HFF-Myc (cell line): Measurements from ENCODE around the gene NAIF1.
"Not testable (repeated sequence)": the region's sequence is repeated elsewhere in the genome, so short reads cannot be mapped to it uniquely, and the experiment has no call there.

Experiments
- DNase-seq: peaks from one replicate; pipeline ENCODE4 v3.0.0-alpha.2; 2011; ENCODE audit warnings: low read depth; ENCODE audit errors: extremely low read depth
- H3K4me3 ChIP-seq: replicated peaks from 2 replicates; pipeline ENCODE4 v1.5.1; 2011; ENCODE audit warnings: low read depth, mild to moderate bottlenecking, control low read depth, low read length
- CTCF ChIP-seq: IDR thresholded peaks from 2 replicates; pipeline ENCODE4 v1.5.1; 2012; ENCODE audit warnings: mild to moderate bottlenecking, low read depth, low read length, control low read depth; ENCODE audit errors: missing control alignments

Gene NAIF1

GRCh38 chr9:128043467-128043868 is 23.7 kb downstream of the NAIF1 start:
- TF ChIP-seq CTCF: no peak
- no peak for DNase-seq
- no peak overlapping the region for H3K4me3 ChIP-seq

GRCh38 chr9:128042043-128042442 is 25.1 kb downstream of the NAIF1 start:
- no peak for DNase-seq
- TF ChIP-seq CTCF: no peak
- H3K4me3 ChIP-seq: no peak overlapping the region

- DNase-seq, H3K4me3 ChIP-seq: not testable (repeated sequence)
Observed at GRCh38 chr9:128040783-128041182, 26.3 kb downstream of the NAIF1 start.

GRCh38 chr9:128036522-128036921 is 30.6 kb downstream of the NAIF1 start:
- DNase-seq, H3K4me3 ChIP-seq: not testable (repeated sequence)

GRCh38 chr9:128034821-128035652 is 32.1 kb downstream of the NAIF1 start:
- peak; percentile 72 for TF ChIP-seq CTCF
- peak; percentile 71 for DNase-seq
- H3K4me3 ChIP-seq: no peak overlapping the region

- TF ChIP-seq CTCF: no peak
- no peak overlapping the region for H3K4me3 ChIP-seq
- no peak for DNase-seq
Observed at GRCh38 chr9:128033609-128034008, 33.5 kb downstream of the NAIF1 start.

GRCh38 chr9:128027705-128028104 is 39.4 kb downstream of the NAIF1 start:
- H3K4me3 ChIP-seq: no peak overlapping the region
- TF ChIP-seq CTCF: no peak
- DNase-seq: no peak
